Muscle of leg (tissue), 11 donors: ENCODE results near the gene GHR. TPM values are rescaled to one million over a fixed set of nuclear protein-coding genes. Genes with fewer than 3 reads are reported as not detected.
"Not testable (repeated sequence)": the region's sequence is repeated elsewhere in the genome, so short reads cannot be mapped to it uniquely, and the experiment has no call there.

ENCODE experiments used
- DNase-seq: peaks from one replicate; pipeline ENCODE4 v3.0.0; 2013
- H3K27ac ChIP-seq: one replicate; pipeline ENCODE4 v1.5.1; 2013; ENCODE audit warnings: mild to moderate bottlenecking, low read length, control low read depth
- H3K27me3 ChIP-seq: one replicate; pipeline ENCODE4 v1.6.1; 2013; ENCODE audit warnings: low read length; ENCODE audit not compliant: control insufficient read depth, insufficient read depth
- H3K36me3 ChIP-seq: one replicate; pipeline ENCODE4 v1.6.1; 2013; ENCODE audit warnings: low read length; ENCODE audit not compliant: control insufficient read depth, insufficient read depth
- H3K4me1 ChIP-seq: one replicate; pipeline ENCODE4 v1.6.1; 2013; ENCODE audit warnings: low read length; ENCODE audit not compliant: control insufficient read depth, insufficient read depth
- H3K4me3 ChIP-seq: one replicate; pipeline ENCODE4 v1.5.1; 2013; ENCODE audit warnings: low read length, control low read depth
- H3K9me3 ChIP-seq: replicated peaks from 2 replicates; pipeline ENCODE4 v1.6.1; 2013; ENCODE audit warnings: low read depth, low read length; ENCODE audit not compliant: control insufficient read depth
- WGBS: methylation state at CpG from one replicate; pipeline ENCODE4 v1.1.5; 2013; ENCODE audit warnings: missing lambda C conversion rate; ENCODE audit not compliant: insufficient coverage; 5-methylcytosine and 5-hydroxymethylcytosine counted together
- polyA plus RNA-seq, 8 donors: library from polyadenylated mRNA; unstranded; fragments of 120-200 nt; gene quantifications; one replicate each; pipeline versions ENCODE4 v1.2.1 to v1.2.3, GENCODE V29; 2013; ENCODE audit warnings: inconsistent platforms in 1 of 8, low replicate concordance in 1 of 8; ENCODE audit not compliant: insufficient read length in 8 of 8, insufficient read depth in 1 of 8
- total RNA-seq: library from RNA; stranded (reverse); fragments of 120-200 nt; gene quantifications from one replicate; pipeline ENCODE4 v1.2.4, GENCODE V29; 2013

The GHR gene
- total and polyA plus RNA-seq, 9 donors, result 13.0 to 20.0 (median 17.3) TPM

DNA sequence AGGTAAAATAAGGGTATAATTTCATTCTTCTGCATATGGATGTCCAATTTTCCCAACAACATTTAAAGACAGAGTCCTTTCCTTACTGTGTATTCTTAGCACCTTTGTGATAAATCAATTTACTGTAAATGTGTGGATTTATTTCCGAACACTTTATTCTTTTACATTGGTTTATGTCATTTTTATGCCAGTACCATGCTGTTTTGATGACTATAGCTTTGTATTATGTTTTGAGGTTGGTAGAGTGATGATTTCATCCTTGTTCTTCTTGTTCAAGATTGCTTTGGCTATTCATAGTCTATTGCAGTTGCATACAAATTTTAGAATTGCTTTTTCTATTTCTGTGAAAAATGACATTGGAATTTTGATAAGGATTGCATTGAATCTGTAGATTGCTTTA, 280.0 kb downstream of the GHR start:
- Histone ChIP-seq H3K27me3 (no peaks in the 10 kb centered on the region), H3K27ac (no peak overlapping the region), H3K4me3 (no peak overlapping the region), H3K9me3 (peaks cover 8% of the 10 kb centered on the region), H3K36me3 (peaks cover 3% of the 10 kb centered on the region), H3K4me1 (no peaks in the 10 kb centered on the region)
- no CpG with 5 or more reads among the region's 1 CpG for WGBS
- no peak for DNase-seq

DNA sequence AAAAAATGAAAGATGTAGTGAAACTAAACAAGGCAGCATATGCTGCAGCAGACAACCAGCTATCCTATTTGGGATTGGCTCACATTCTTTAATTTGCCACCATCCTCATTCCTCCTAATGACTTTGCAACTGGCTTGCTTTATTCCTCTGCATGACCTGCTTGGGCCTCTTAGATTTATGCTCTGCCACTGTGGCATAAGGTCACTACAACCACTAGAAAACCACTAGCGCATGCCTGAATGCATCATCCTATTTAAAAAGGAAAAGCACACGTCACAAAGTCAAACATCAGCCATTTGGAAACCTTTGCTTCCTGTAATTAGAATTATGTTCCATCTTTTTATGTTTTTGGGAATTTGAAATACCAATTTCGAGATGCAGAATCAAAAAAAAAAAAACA, 292.5 kb downstream of the GHR start:
- H3K27ac ChIP-seq, result no peak overlapping the region
- no peak for DNase-seq
- H3K27me3 ChIP-seq, result no peaks in the 10 kb centered on the region
- H3K4me3 ChIP-seq, result no peak overlapping the region
- no CpG with 5 or more reads among the region's 3 CpGs for WGBS
- no peaks in the 10 kb centered on the region for H3K9me3 ChIP-seq
- H3K36me3 ChIP-seq, result peaks cover 9% of the 10 kb centered on the region
- H3K4me1 ChIP-seq, result no peaks in the 10 kb centered on the region

- DNase-seq, result no peak
- H3K4me1 ChIP-seq, result no peaks in the 10 kb centered on the region
- no peaks in the 10 kb centered on the region for H3K27me3 ChIP-seq
- no peak overlapping the region for H3K27ac ChIP-seq
- no peak overlapping the region for H3K4me3 ChIP-seq
- WGBS, result 93% methylated on average over 4 of the region's 4 CpGs
- H3K36me3 ChIP-seq, result peaks cover 11% of the 10 kb centered on the region
- no peaks in the 10 kb centered on the region for H3K9me3 ChIP-seq
Measured at GRCh38 chr5:42718591-42718990, 295.4 kb downstream of the GHR start.

DNA sequence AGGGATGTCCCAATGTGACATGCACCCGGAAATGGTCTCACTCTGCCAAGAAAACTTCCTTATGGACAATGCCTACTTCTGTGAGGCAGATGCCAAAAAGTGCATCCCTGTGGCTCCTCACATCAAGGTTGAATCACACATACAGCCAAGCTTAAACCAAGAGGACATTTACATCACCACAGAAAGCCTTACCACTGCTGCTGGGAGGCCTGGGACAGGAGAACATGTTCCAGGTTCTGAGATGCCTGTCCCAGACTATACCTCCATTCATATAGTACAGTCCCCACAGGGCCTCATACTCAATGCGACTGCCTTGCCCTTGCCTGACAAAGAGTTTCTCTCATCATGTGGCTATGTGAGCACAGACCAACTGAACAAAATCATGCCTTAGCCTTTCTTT, 295.8 kb downstream of the GHR start:
- H3K4me1 ChIP-seq, result no peaks in the 10 kb centered on the region
- H3K4me3 ChIP-seq, result no peak overlapping the region
- H3K36me3 ChIP-seq, result peaks cover 11% of the 10 kb centered on the region
- no peaks in the 10 kb centered on the region for H3K9me3 ChIP-seq
- H3K27me3 ChIP-seq, result no peaks in the 10 kb centered on the region
- DNase-seq, result no peak
- 100% methylated on average over 1 of the region's 2 CpGs for WGBS
- H3K27ac ChIP-seq, result no peak overlapping the region

DNA sequence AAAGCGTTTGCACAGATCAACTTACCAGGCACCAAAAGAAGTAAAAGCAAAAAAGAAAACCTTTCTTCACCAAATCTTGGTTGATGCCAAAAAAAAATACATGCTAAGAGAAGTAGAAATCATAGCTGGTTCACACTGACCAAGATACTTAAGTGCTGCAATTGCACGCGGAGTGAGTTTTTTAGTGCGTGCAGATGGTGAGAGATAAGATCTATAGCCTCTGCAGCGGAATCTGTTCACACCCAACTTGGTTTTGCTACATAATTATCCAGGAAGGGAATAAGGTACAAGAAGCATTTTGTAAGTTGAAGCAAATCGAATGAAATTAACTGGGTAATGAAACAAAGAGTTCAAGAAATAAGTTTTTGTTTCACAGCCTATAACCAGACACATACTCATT, 297.0 kb downstream of the GHR start:
- Histone ChIP-seq H3K9me3 (no peaks in the 10 kb centered on the region), H3K4me3 (no peak overlapping the region), H3K4me1 (no peaks in the 10 kb centered on the region), H3K27me3 (no peaks in the 10 kb centered on the region), H3K36me3 (peaks cover 11% of the 10 kb centered on the region), H3K27ac (no peak overlapping the region)
- DNase-seq, result no peak
- no CpG with 5 or more reads among the region's 6 CpGs for WGBS

DNA sequence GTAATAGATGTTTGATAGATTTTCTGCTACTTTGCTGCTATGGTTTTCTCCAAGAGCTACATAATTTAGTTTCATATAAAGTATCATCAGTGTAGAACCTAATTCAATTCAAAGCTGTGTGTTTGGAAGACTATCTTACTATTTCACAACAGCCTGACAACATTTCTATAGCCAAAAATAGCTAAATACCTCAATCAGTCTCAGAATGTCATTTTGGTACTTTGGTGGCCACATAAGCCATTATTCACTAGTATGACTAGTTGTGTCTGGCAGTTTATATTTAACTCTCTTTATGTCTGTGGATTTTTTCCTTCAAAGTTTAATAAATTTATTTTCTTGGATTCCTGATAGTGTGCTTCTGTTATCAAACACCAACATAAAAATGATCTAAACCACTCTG, 298.2 kb downstream of the GHR start:
- Histone ChIP-seq H3K27me3 (no peaks in the 10 kb centered on the region), H3K4me1 (no peaks in the 10 kb centered on the region), H3K9me3 (no peaks in the 10 kb centered on the region), H3K4me3 (no peak overlapping the region), H3K27ac (no peak overlapping the region), H3K36me3 (peaks cover 11% of the 10 kb centered on the region)
- no peak for DNase-seq

DNA sequence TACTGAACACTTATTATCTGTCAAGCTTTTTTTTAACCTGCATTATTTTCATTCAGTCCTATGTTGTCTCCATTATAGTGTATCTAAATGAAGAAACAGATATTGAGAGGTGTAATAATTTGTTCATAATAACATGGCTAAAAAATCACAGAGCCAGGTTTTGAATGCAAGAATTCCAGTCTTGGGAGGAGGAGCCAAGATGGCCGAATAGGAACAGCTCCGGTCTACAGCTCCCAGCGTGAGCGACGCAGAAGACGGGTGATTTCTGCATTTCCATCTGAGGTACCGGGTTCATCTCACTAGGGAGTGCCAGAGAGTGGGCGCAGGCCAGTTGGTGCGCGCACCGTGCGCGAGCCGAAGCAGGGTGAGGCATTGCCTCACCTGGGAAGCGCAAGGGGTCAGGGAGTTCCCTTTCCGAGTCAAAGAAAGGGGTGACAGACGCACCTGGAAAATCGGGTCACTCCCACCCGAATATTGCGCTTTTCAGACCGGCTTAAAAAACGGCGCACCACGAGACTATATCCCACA, 311.4 kb downstream of the GHR start:
- H3K4me1 ChIP-seq, H3K4me3 ChIP-seq, DNase-seq, H3K27me3 ChIP-seq, H3K9me3 ChIP-seq, H3K27ac ChIP-seq, H3K36me3 ChIP-seq: not testable (repeated sequence)
- whole genome bisulfite sequencing, result no CpG with 5 or more reads among the region's 24 CpGs

- Histone ChIP-seq H3K4me3 (no peak overlapping the region), H3K4me1 (no peaks in the 10 kb centered on the region), H3K27me3 (no peaks in the 10 kb centered on the region), H3K27ac (no peak overlapping the region), H3K9me3 (no peaks in the 10 kb centered on the region), H3K36me3 (no peaks in the 10 kb centered on the region)
- no CpG with 5 or more reads among the region's 1 CpG for WGBS
- no peak for DNase-seq
Measured at GRCh38 chr5:42740920-42741319, 317.7 kb downstream of the GHR start.

DNA sequence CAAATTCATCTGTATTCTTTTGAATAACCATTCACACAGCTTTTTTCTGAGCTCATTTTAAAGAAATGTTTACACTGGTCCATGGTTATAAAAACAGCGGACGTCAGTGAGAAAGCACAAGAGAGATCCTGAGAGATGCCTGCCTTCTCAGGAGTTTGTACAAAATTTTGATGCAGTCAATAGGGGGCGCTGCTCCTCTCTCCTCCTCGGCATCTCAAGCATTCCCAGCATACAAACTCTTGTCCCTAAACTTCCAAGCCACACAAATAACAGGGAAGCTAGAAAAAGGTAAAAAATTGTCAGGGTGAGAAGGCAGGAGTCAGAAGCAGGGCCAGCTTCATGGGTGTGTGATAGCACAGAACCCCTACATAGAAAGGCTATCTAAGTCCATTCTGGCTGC, 322.2 kb downstream of the GHR start:
- no peaks in the 10 kb centered on the region for H3K4me1 ChIP-seq
- no peak overlapping the region for H3K27ac ChIP-seq
- H3K36me3 ChIP-seq, result no peaks in the 10 kb centered on the region
- no peaks in the 10 kb centered on the region for H3K9me3 ChIP-seq
- WGBS, result no CpG with 5 or more reads among the region's 4 CpGs
- H3K4me3 ChIP-seq, result no peak overlapping the region
- DNase-seq, result no peak
- H3K27me3 ChIP-seq, result no peaks in the 10 kb centered on the region

GRCh38 chr5:42745856-42746255, 322.6 kb downstream of the GHR start:
- Histone ChIP-seq H3K4me1 (no peaks in the 10 kb centered on the region), H3K27me3 (no peaks in the 10 kb centered on the region), H3K36me3 (no peaks in the 10 kb centered on the region), H3K27ac (no peak overlapping the region), H3K4me3 (no peak overlapping the region), H3K9me3 (no peaks in the 10 kb centered on the region)
- 100% methylated on average over 1 of the region's 3 CpGs for WGBS
- no peak for DNase-seq

GRCh38 chr5:42749020-42749419, 325.8 kb downstream of the GHR start:
- Histone ChIP-seq H3K4me1 (no peaks in the 10 kb centered on the region), H3K4me3 (no peak overlapping the region), H3K36me3 (no peaks in the 10 kb centered on the region), H3K27me3 (no peaks in the 10 kb centered on the region), H3K27ac (no peak overlapping the region), H3K9me3 (no peaks in the 10 kb centered on the region)
- DNase-seq, result no peak
